GM12878 (cell line): ENCODE results near the gene TYRO3. TPM values are rescaled to one million over a fixed set of nuclear protein-coding genes. Genes with fewer than 3 reads are reported as not detected.

Experiments used
- ATAC-seq: fragments of 200-7000 bp; cut with Tn5 transposase; 3 replicates; pipeline ENCODE4 v1.9.1; 2020; ENCODE audit warnings: mild to moderate bottlenecking, moderate library complexity
- BruUV-seq: library from RNA; stranded (reverse); fragments of 400-500 nt; replicated peaks from 2 replicates; lab custom pipeline; 2021; lab: Mats Ljungman, UMichigan
- CTCF ChIA-PET: fragments of 300-600 bp; sonication (Branson Sonifier 250); formaldehyde crosslinking; extraction: SDS; loops from one replicate; lab custom pipeline; 2021; ENCODE audit warnings: inconsistent platforms; lab: Yijun Ruan, JAX
- POLR2A ChIA-PET: fragments of 350-600 bp; formaldehyde crosslinking; extraction: SDS; loops from one replicate; lab custom pipeline; 2021; ENCODE audit warnings: inconsistent platforms; lab: Charles Lee
- RAD21 ChIA-PET: fragments of 300-600 bp; sonication (Branson Sonifier 250); formaldehyde crosslinking; loops from one replicate; lab custom pipeline; 2023; ENCODE audit warnings: antibody characterized with exemption; ENCODE audit not compliant: unreplicated experiment; lab: Charles Lee
- SMC1A ChIA-PET: fragments of 300-600 bp; sonication (Branson Sonifier 250); formaldehyde crosslinking; loops from one replicate; lab custom pipeline; 2023; ENCODE audit not compliant: unreplicated experiment, uncharacterized antibody; lab: Charles Lee
- DNase-seq: peaks from one replicate; pipeline ENCODE4 v3.0.0-alpha.2; 2011; ENCODE audit warnings: low read depth, low spot score
- FAIRE-seq: peaks from 3 replicates; lab custom pipeline; 2011; peaks lifted over from hg19 to GRCh38; lab: Jason Lieb, UNC
- H2AFZ ChIP-seq: 2 replicates; pipeline ENCODE4 v1.6.0; 2011; ENCODE audit warnings: low read depth, low read length, control low read depth; ENCODE audit not compliant: control insufficient read depth
- H3K27ac ChIP-seq: 2 replicates; pipeline ENCODE4 v1.5.1; 2011; ENCODE audit warnings: control low read depth; ENCODE audit not compliant: control insufficient read depth, insufficient read depth
- H3K27me3 ChIP-seq, 2 experiments: replicated peaks in 1 of 2; 2 replicates each; pipeline versions ENCODE4 v1.6.0 to v1.6.1; 2011; ENCODE audit warnings: low read length in 1 of 2; ENCODE audit not compliant: control insufficient read depth in 2 of 2, insufficient read depth in 2 of 2
- H3K36me3 ChIP-seq, 2 experiments: 2 replicates each; pipeline ENCODE4 v1.5.1; 2011; ENCODE audit warnings: low read length in 1 of 2; ENCODE audit not compliant: control insufficient read depth in 2 of 2, insufficient read depth in 2 of 2
- H3K4me1 ChIP-seq: 2 replicates; pipeline ENCODE4 v1.6.1; 2011; ENCODE audit warnings: mild to moderate bottlenecking, low read length, moderate library complexity, mixed read lengths; ENCODE audit not compliant: control insufficient read depth, insufficient read depth
- H3K4me2 ChIP-seq: 2 replicates; pipeline ENCODE4 v1.6.0; 2011; ENCODE audit warnings: control low read depth; ENCODE audit not compliant: control insufficient read depth, insufficient read depth
- H3K4me3 ChIP-seq: fragments of 200-600 bp; sonication (generic); 2 replicates; pipeline ENCODE4 v1.5.1; 2016
- H3K79me2 ChIP-seq: 2 replicates; pipeline ENCODE4 v1.6.0; 2011; ENCODE audit warnings: low read length; ENCODE audit not compliant: control insufficient read depth, insufficient read depth
- H3K9ac ChIP-seq: 2 replicates; pipeline ENCODE4 v1.8.0; 2011; ENCODE audit warnings: low read length, control low read depth, mixed read lengths; ENCODE audit not compliant: control insufficient read depth, insufficient read depth
- H3K9me3 ChIP-seq: replicated peaks from 3 replicates; pipeline ENCODE4 v1.5.1; 2011; ENCODE audit warnings: mild to moderate bottlenecking, low read length; ENCODE audit not compliant: control insufficient read depth, insufficient read depth
- H4K20me1 ChIP-seq: 2 replicates; pipeline ENCODE4 v1.6.0; 2011; ENCODE audit not compliant: control insufficient read depth, insufficient read depth
- NFYA ChIP-seq: IDR thresholded peaks from 2 replicates; pipeline ENCODE4 v1.6.1; 2011; ENCODE audit warnings: low read depth, mild to moderate bottlenecking, low read length, improper control_type of control experiment, borderline replicate concordance
- NKRF ChIP-seq: fragments of 450-650 bp; conservative IDR thresholded peaks from 2 replicates; pipeline ENCODE4 v1.6.1; 2017; ENCODE audit warnings: mild to moderate bottlenecking, moderate library complexity
- NR2C1 ChIP-seq: fragments of 450-650 bp; IDR thresholded peaks from 2 replicates; pipeline ENCODE4 v1.6.1; 2017; ENCODE audit warnings: antibody characterized with exemption, mild to moderate bottlenecking, moderate library complexity
- NR2F1 ChIP-seq: fragments of 450-650 bp; conservative IDR thresholded peaks from 2 replicates; pipeline ENCODE4 v1.6.1; 2017; ENCODE audit warnings: mild to moderate bottlenecking
- POLR2AphosphoS5 ChIP-seq: IDR thresholded peaks from 2 replicates; pipeline ENCODE4 v1.6.1; 2011; ENCODE audit warnings: mild to moderate bottlenecking, low read length, inconsistent platforms
- SMC3 ChIP-seq: IDR thresholded peaks from 2 replicates; pipeline ENCODE4 v1.6.1; 2011; ENCODE audit warnings: low read length, improper control_type of control experiment, borderline replicate concordance
- TCF12 ChIP-seq: IDR thresholded peaks from 2 replicates; pipeline ENCODE4 v1.6.1; 2011; ENCODE audit warnings: low read depth, mild to moderate bottlenecking, low read length
- WRNIP1 ChIP-seq: IDR thresholded peaks from 2 replicates; pipeline ENCODE4 v1.6.1; 2011; ENCODE audit warnings: low read depth, low read length, improper control_type of control experiment, borderline replicate concordance
- ZNF207 ChIP-seq: fragments of 450-650 bp; IDR thresholded peaks from 2 replicates; pipeline ENCODE4 v1.6.1; 2014; ENCODE audit warnings: antibody characterized with exemption, mild to moderate bottlenecking, borderline replicate concordance
- WGBS: methylation state at CpG from one replicate; pipeline ENCODE4 v1.1.6; 2016; ENCODE audit warnings: low lambda C conversion rate; ENCODE audit not compliant: insufficient replicate concordance, insufficient coverage; ENCODE audit errors: missing lambda C conversion rate; 5-methylcytosine and 5-hydroxymethylcytosine counted together
- in situ Hi-C: fragments of 300-500 bp; cut with MboI; formaldehyde crosslinking; loops from 9 replicates; pipeline ENCODE4 v1.14.3; 2018; ENCODE audit warnings: mixed read lengths
- intact Hi-C: fragments of 100-400 bp; cut with micrococcal nuclease; formaldehyde crosslinking; loops from one replicate; pipeline ENCODE4 v1.14.2; 2022; ENCODE audit not compliant: unreplicated experiment
- polyA plus RNA-seq, 11 experiments: library from polyadenylated mRNA; depleted of rRNA in 4 of 11; unstranded in 6 of 11; stranded (reverse) in 5 of 11; fragments of >200 nt; fragmentation: Nextera tagmentation in 4 of 11; fragmentation: Illumina TruSeq in 1 of 11; extraction: Ambion mirVana in 4 of 11; extraction: Trizol in 1 of 11; gene quantifications; 1 replicate in 1 of 11; 2 replicates in 10 of 11; pipeline versions ENCODE4 v1.2.1 to v1.2.3, GENCODE V29; 2011 to 2016; ENCODE audit warnings: inconsistent platforms in 2 of 11, missing spikeins in 2 of 11, low read depth in 1 of 11
- total RNA-seq, 4 experiments: library from RNA; depleted of rRNA in 3 of 4; stranded (reverse); fragments of >200 nt in 3 of 4; fragmentation: Illumina TruSeq in 1 of 4; extraction: Trizol in 1 of 4; gene quantifications; 2 replicates each; pipeline versions ENCODE4 v1.2.1 to v1.2.3, GENCODE V29; 2013 to 2021

Gene TYRO3
- total and polyA plus RNA-seq, 10 of the 15 experiments (the other 5 are each of a cell fraction or from before 2014, with no cell fraction given), result 0.06 to 0.28 (median 0.13) TPM; not detected in 4

GRCh38 chr15:41564960-41565502 lies 6.0 kb downstream of the TYRO3 start:
- H3K79me2 ChIP-seq, result no peaks in the 10 kb centered on the region
- no peak overlapping the region for H3K27ac ChIP-seq
- H3K4me2 ChIP-seq, result no peak overlapping the region
- POLR2A ChIA-PET, result no interaction called here
- H3K4me1 ChIP-seq, result no peaks in the 10 kb centered on the region
- FAIRE-seq (no peak), DNase-seq (no peak), ATAC-seq (no peak)
- BruUV-seq, result no TSS peak
- no peak overlapping the region for H2AFZ ChIP-seq
- SMC1A ChIA-PET, result interaction anchor here (0.6 kb wide), 1 partner anchor 82 kb away, joined by 3 read pairs; no protein-coding TSS in a partner anchor
- no peaks in the 10 kb centered on the region for H4K20me1 ChIP-seq
- intact Hi-C loops (no loop called here), in situ Hi-C loops (no loop called here)
- peaks cover 0 to 5% of the 10 kb centered on the region in 2 experiments; a peak in 1 of 4 replicates for H3K27me3 ChIP-seq
- no peak overlapping the region for H3K9ac ChIP-seq
- RAD21 ChIA-PET, result interaction anchor here (0.6 kb wide), 1 partner anchor 14 kb away, joined by 3 read pairs; no protein-coding TSS in a partner anchor
- TF ChIP-seq POLR2AphosphoS5 (no peak), WRNIP1 (no peak), TCF12 (no peak), NR2F1 (no peak), NR2C1 (no peak), SMC3 (no peak), ZNF207 (no peak), NKRF (no peak), NFYA (no peak)
- H3K4me3 ChIP-seq, result no peak overlapping the region
- 62% methylated on average over 8 of the region's 8 CpGs for WGBS
- no peaks in the 10 kb centered on the region for H3K9me3 ChIP-seq
- CTCF ChIA-PET, result no interaction called here
- no peaks in the 10 kb centered on the region for H3K36me3 ChIP-seq
